CD14-positive monocyte (primary cell): ENCODE measurements around the gene MAP3K9. TPM values are rescaled to one million over a fixed set of nuclear protein-coding genes. Genes with fewer than 3 reads are reported as not detected.

Experiments used
- DNase-seq, 3 donors: peaks; one replicate each; pipeline ENCODE4 v3.0.0-alpha.2; 2011 to 2022
- H2AFZ ChIP-seq: 2 replicates; pipeline ENCODE4 v1.6.0; 2012; ENCODE audit warnings: mild to moderate bottlenecking, low read depth, low read length, inconsistent platforms; ENCODE audit not compliant: insufficient read depth, poor library complexity, severe bottlenecking
- H3K27ac ChIP-seq, 2 donors: 1 replicate in 1 of 2; 2 replicates in 1 of 2; pipeline ENCODE4 v1.5.1; 2012 to 2013; ENCODE audit warnings: low read length in 2 of 2, control low read depth in 1 of 2, inconsistent platforms in 1 of 2, low read depth in 1 of 2, mild to moderate bottlenecking in 1 of 2
- H3K27me3 ChIP-seq, 2 donors: one replicate each; pipeline versions ENCODE4 v1.6.0 to v1.6.1; 2011 to 2013; ENCODE audit warnings: low read length in 2 of 2; ENCODE audit not compliant: control insufficient read depth in 2 of 2, insufficient read depth in 2 of 2
- H3K36me3 ChIP-seq, 2 donors: replicated peaks in 1 of 2; 1 replicate in 1 of 2; 2 replicates in 1 of 2; pipeline versions ENCODE4 v1.5.1 to v1.6.1; 2012 to 2013; ENCODE audit warnings: low read length in 2 of 2, control low read depth in 1 of 2, inconsistent platforms in 1 of 2, mild to moderate bottlenecking in 1 of 2; ENCODE audit not compliant: insufficient read depth in 2 of 2, control insufficient read depth in 1 of 2
- H3K4me1 ChIP-seq, 2 donors: 1 replicate in 1 of 2; 2 replicates in 1 of 2; pipeline versions ENCODE4 v1.5.1 to v1.6.1; 2012 to 2013; ENCODE audit warnings: low read length in 2 of 2, control low read depth in 1 of 2, inconsistent platforms in 1 of 2, mild to moderate bottlenecking in 1 of 2, moderate library complexity in 1 of 2; ENCODE audit not compliant: insufficient read depth in 2 of 2, control insufficient read depth in 1 of 2
- H3K4me2 ChIP-seq: replicated peaks from 2 replicates; pipeline ENCODE3; 2012; ENCODE audit warnings: low read length, moderate library complexity, mild to moderate bottlenecking; ENCODE audit not compliant: poor library complexity, severe bottlenecking; ENCODE audit errors: extremely low read depth
- H3K4me3 ChIP-seq, 3 experiments: fragments of 200-600 bp in 1 of 3; sonication (generic) in 1 of 3; replicated peaks in 1 of 3; 1 replicate in 2 of 3; 2 replicates in 1 of 3; pipeline ENCODE4 v1.5.1; 2011 to 2013; ENCODE audit warnings: low read length in 3 of 3, mild to moderate bottlenecking in 3 of 3, control low read depth in 2 of 3, low read depth in 2 of 3, inconsistent platforms in 1 of 3, moderate library complexity in 1 of 3
- H3K79me2 ChIP-seq: 2 replicates; pipeline ENCODE4 v1.6.0; 2012; ENCODE audit warnings: mild to moderate bottlenecking, control low read depth, inconsistent platforms, low read length, moderate library complexity; ENCODE audit not compliant: insufficient read depth
- H3K9ac ChIP-seq: 2 replicates; pipeline ENCODE4 v1.6.0; 2017; ENCODE audit warnings: low read length, mild to moderate bottlenecking; ENCODE audit not compliant: insufficient read depth, poor library complexity, severe bottlenecking
- H3K9me3 ChIP-seq, 2 donors: replicated peaks in 1 of 2; 1 replicate in 1 of 2; 2 replicates in 1 of 2; pipeline versions ENCODE4 v1.5.1 to v1.6.1; 2012 to 2013; ENCODE audit warnings: low read length in 2 of 2, control low read depth in 1 of 2; ENCODE audit not compliant: control insufficient read depth in 1 of 2, insufficient read depth in 1 of 2
- H4K20me1 ChIP-seq: 2 replicates; pipeline ENCODE4 v1.6.0; 2012; ENCODE audit warnings: mild to moderate bottlenecking, low read length, control low read depth, moderate library complexity; ENCODE audit not compliant: insufficient read depth
- H3K27ac Mint-ChIP-seq, 7 donors: one replicate each; pipeline ENCODE4 v1.8.0; 2020; ENCODE audit warnings: mild to moderate bottlenecking in 7 of 7, mixed read lengths in 7 of 7, moderate library complexity in 6 of 7, inconsistent platforms in 2 of 7
- H3K27me3 Mint-ChIP-seq, 3 donors: one replicate each; pipeline ENCODE4 v1.8.0; 2021 to 2022; ENCODE audit warnings: low read depth in 3 of 3, mild to moderate bottlenecking in 3 of 3, mixed read lengths in 3 of 3, moderate library complexity in 3 of 3, inconsistent platforms in 1 of 3
- H3K36me3 Mint-ChIP-seq, 2 donors: one replicate each; pipeline ENCODE4 v1.8.0; 2020; ENCODE audit warnings: mixed read lengths in 2 of 2, inconsistent platforms in 1 of 2, mild to moderate bottlenecking in 1 of 2
- H3K4me1 Mint-ChIP-seq: one replicate; pipeline ENCODE4 v1.8.0; 2020; ENCODE audit warnings: mild to moderate bottlenecking, mixed read lengths
- H3K4me3 Mint-ChIP-seq, 2 donors: one replicate each; pipeline ENCODE4 v1.8.0; 2020; ENCODE audit warnings: mild to moderate bottlenecking in 2 of 2, mixed read lengths in 2 of 2, moderate library complexity in 1 of 2
- H3K9me3 Mint-ChIP-seq, 7 donors: one replicate each; pipeline ENCODE4 v1.8.0; 2020 to 2022; ENCODE audit warnings: mixed read lengths in 7 of 7, mild to moderate bottlenecking in 6 of 7, moderate library complexity in 6 of 7, inconsistent platforms in 2 of 7
- WGBS: methylation state at CpG from one replicate; pipeline ENCODE4 v1.1.5; 2013; ENCODE audit warnings: missing lambda C conversion rate; ENCODE audit not compliant: insufficient coverage; 5-methylcytosine and 5-hydroxymethylcytosine counted together
- intact Hi-C, 2 donors: fragments of 100-400 bp; cut with micrococcal nuclease; formaldehyde crosslinking; loops; one replicate each; pipeline versions ENCODE4 v1.15.0 to v1.15.1; 2023
- polyA plus RNA-seq, 3 donors: library from polyadenylated mRNA; depleted of rRNA in 1 of 3; unstranded in 2 of 3; stranded (reverse) in 1 of 3; fragments of 300-500 nt in 2 of 3; fragments of >200 nt in 1 of 3; fragmentation: Illumina TruSeq in 2 of 3; gene quantifications; 1 replicate in 2 of 3; 2 replicates in 1 of 3; pipeline ENCODE4 v1.2.3, GENCODE V29; 2012 to 2021
- TF ChIP-seq, protein P1 (sequence below): fragments of 200-600 bp; IDR thresholded peaks from one replicate; pipeline ENCODE4 v1.8.0; 2022; ENCODE audit warnings: antibody characterized with exemption, mild to moderate bottlenecking

Gene MAP3K9
- polyA plus RNA-seq, 3 donors = 0.01 TPM; not detected in 2

- 95% methylated on average over 4 of the region's 7 CpGs for WGBS
- no peaks in the 10 kb centered on the region for H4K20me1 ChIP-seq
- no peak for DNase-seq
- no peaks in the 10 kb centered on the region for H3K9me3 ChIP-seq
- no peak overlapping the region for H3K27ac ChIP-seq
- H3K36me3 ChIP-seq = no peaks in the 10 kb centered on the region
- no peaks in the 10 kb centered on the region for H3K27me3 ChIP-seq
- no peak overlapping the region for H3K4me2 ChIP-seq
- Mint-ChIP-seq H3K36me3 (no peaks in the 10 kb centered on the region), H3K4me3 (no peak overlapping the region), H3K4me1 (no peaks in the 10 kb centered on the region), H3K9me3 (peaks cover 0 to 2% (median 0%) of the 10 kb centered on the region in 7 donors), H3K27ac (no peak overlapping the region), H3K27me3 (peaks cover 0 to 5% (median 0%) of the 10 kb centered on the region in 3 donors)
- no peaks in the 10 kb centered on the region for H3K79me2 ChIP-seq
- H3K4me3 ChIP-seq = no peak overlapping the region
- H3K4me1 ChIP-seq = no peaks in the 10 kb centered on the region
- intact Hi-C loops = no loop called here
- TF ChIP-seq, protein P1, sequence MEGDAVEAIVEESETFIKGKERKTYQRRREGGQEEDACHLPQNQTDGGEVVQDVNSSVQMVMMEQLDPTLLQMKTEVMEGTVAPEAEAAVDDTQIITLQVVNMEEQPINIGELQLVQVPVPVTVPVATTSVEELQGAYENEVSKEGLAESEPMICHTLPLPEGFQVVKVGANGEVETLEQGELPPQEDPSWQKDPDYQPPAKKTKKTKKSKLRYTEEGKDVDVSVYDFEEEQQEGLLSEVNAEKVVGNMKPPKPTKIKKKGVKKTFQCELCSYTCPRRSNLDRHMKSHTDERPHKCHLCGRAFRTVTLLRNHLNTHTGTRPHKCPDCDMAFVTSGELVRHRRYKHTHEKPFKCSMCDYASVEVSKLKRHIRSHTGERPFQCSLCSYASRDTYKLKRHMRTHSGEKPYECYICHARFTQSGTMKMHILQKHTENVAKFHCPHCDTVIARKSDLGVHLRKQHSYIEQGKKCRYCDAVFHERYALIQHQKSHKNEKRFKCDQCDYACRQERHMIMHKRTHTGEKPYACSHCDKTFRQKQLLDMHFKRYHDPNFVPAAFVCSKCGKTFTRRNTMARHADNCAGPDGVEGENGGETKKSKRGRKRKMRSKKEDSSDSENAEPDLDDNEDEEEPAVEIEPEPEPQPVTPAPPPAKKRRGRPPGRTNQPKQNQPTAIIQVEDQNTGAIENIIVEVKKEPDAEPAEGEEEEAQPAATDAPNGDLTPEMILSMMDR = no peak
- no peak overlapping the region for H2AFZ ChIP-seq
- no peak overlapping the region for H3K9ac ChIP-seq
Measured at GRCh38 chr14:70685474-70686197, 123.7 kb downstream of the MAP3K9 start.

DNA sequence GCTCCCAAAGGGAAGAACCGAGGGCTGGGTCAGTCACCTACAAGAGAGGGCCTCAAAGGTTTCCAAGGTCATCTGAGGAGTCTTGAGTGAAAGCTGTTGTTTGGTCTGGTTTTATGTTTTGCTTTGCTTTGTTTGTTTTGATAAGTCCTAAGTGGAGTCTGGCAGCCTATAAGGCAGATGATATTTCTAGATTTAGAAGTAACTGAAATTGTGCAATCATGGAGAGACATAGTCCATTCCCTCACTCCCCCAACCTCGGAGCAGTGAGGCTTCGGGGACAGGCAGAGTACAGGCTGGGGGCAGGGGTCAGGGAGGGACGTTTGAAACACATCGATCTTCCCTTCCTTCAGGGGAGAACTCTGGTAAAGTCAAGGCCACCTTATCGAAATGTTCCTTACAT lies 125.3 kb downstream of the MAP3K9 start:
- Mint-ChIP-seq H3K36me3 (no peaks in the 10 kb centered on the region), H3K4me3 (no peak overlapping the region), H3K27me3 (peaks cover 0 to 4% (median 0%) of the 10 kb centered on the region in 3 donors), H3K27ac (no peak overlapping the region), H3K4me1 (no peaks in the 10 kb centered on the region), H3K9me3 (peaks cover 0 to 2% (median 0%) of the 10 kb centered on the region in 7 donors)
- no CpG with 5 or more reads among the region's 6 CpGs for WGBS
- Histone ChIP-seq H3K79me2 (no peaks in the 10 kb centered on the region), H2AFZ (no peak overlapping the region), H3K27me3 (no peaks in the 10 kb centered on the region), H3K4me1 (no peaks in the 10 kb centered on the region), H4K20me1 (no peaks in the 10 kb centered on the region), H3K4me2 (no peak overlapping the region), H3K27ac (no peak overlapping the region), H3K9ac (no peak overlapping the region), H3K4me3 (no peak overlapping the region), H3K9me3 (no peaks in the 10 kb centered on the region), H3K36me3 (no peaks in the 10 kb centered on the region)
- no peak for DNase-seq
- intact Hi-C loops = no loop called here
- TF ChIP-seq, protein P1 = no peak
